ENCODE results near the gene KNDC1.

The KNDC1 gene

GRCh38 chr10:133249975-133250754 is 90.1 kb downstream of the KNDC1 start:
- peak; percentile 19; the same call in 1 of the 2 replicates for TF ChIP-seq KLF8 (tag by site-specific recombination; IDR thresholded peaks at IDR 0.05)
- TF ChIP-seq ZNF175 (tag by site-specific recombination; IDR thresholded peaks at IDR 0.05), result no peak
- TF ChIP-seq, protein P1, sequence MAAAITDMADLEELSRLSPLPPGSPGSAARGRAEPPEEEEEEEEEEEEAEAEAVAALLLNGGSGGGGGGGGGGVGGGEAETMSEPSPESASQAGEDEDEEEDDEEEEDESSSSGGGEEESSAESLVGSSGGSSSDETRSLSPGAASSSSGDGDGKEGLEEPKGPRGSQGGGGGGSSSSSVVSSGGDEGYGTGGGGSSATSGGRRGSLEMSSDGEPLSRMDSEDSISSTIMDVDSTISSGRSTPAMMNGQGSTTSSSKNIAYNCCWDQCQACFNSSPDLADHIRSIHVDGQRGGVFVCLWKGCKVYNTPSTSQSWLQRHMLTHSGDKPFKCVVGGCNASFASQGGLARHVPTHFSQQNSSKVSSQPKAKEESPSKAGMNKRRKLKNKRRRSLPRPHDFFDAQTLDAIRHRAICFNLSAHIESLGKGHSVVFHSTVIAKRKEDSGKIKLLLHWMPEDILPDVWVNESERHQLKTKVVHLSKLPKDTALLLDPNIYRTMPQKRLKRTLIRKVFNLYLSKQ (tag by site-specific recombination; IDR thresholded peaks at IDR 0.05; ENCODE audit: borderline replicate concordance), result no peak
- TF ChIP-seq ZNF37A (tag by site-specific recombination; IDR thresholded peaks at IDR 0.05), result no peak
- TF ChIP-seq ZNF202 (tag by site-specific recombination; IDR thresholded peaks at IDR 0.05; ENCODE audit: borderline replicate concordance), result peak; percentile 94
- no peak for TF ChIP-seq ZBTB44 (tag by site-specific recombination; IDR thresholded peaks at IDR 0.05)
- TF ChIP-seq ZNF776 (tag by site-specific recombination; IDR thresholded peaks at IDR 0.05; ENCODE audit: borderline replicate concordance), result 0 out of 2 replicates have a peak, but pooled peaks have one; percentile 59
- TF ChIP-seq ZNF596 (tag by site-specific recombination; IDR thresholded peaks at IDR 0.05), result peak; percentile 88
- TF ChIP-seq ZEB2 (tag by site-specific recombination; IDR thresholded peaks at IDR 0.05), result no peak
- 0 out of 2 replicates have a peak, but pooled peaks have one; percentile 61 for TF ChIP-seq ZNF747 (tag by site-specific recombination; IDR thresholded peaks at IDR 0.05)
- no peak for TF ChIP-seq ZNF302 (tag by site-specific recombination; IDR thresholded peaks at IDR 0.05; ENCODE audit: low read depth)
- TF ChIP-seq ZNF423 (tag by site-specific recombination; IDR thresholded peaks at IDR 0.05), result no peak
- TF ChIP-seq MYNN (tag by site-specific recombination; IDR thresholded peaks at IDR 0.05; ENCODE audit: borderline replicate concordance), result no peak
- 0 out of 2 replicates have a peak, but pooled peaks have one; percentile 14 for TF ChIP-seq ZNF148 (tag by site-specific recombination; IDR thresholded peaks at IDR 0.05; ENCODE audit: borderline replicate concordance)
- 0 out of 2 replicates have a peak, but pooled peaks have one; percentile 17 for TF ChIP-seq ZNF521 (tag by site-specific recombination; IDR thresholded peaks at IDR 0.05)
- peak; percentile 92; the same call in 1 of the 2 replicates for TF ChIP-seq ZNF48 (tag by site-specific recombination; IDR thresholded peaks at IDR 0.05)
- peak; percentile 83 for TF ChIP-seq ZNF394 (tag by site-specific recombination; IDR thresholded peaks at IDR 0.05; ENCODE audit: borderline replicate concordance)
- TF ChIP-seq ZBTB7A (tag by site-specific recombination; IDR thresholded peaks at IDR 0.05; ENCODE audit: low read depth), result no peak
- H3K9me3 ChIP-seq (ENCODE audit: control insufficient read depth, insufficient read depth, low read depth, low read length), result no peaks in the 10 kb centered on the region
- CTCF ChIA-PET, result no interaction called here
- no peaks in the 10 kb centered on the region for H3K36me3 ChIP-seq (ENCODE audit: control insufficient read depth in 2 of 2, insufficient read depth in 1 of 2, low read length in 2 of 2)
- H3K27ac ChIP-seq (ENCODE audit: extremely low read depth, low read depth, low read length), result no peak overlapping the region
- no peak overlapping the region for H3K4me3 ChIP-seq (ENCODE audit: low read depth, low read length)
- POLR2A ChIA-PET, result no interaction called here
- no peaks in the 10 kb centered on the region for H3K4me1 ChIP-seq (ENCODE audit: control insufficient read depth, insufficient read depth, low read length)
